ENCODE measurements around the gene TTLL10. TPM values are rescaled to one million over a fixed set of nuclear protein-coding genes. Genes with fewer than 3 reads are reported as not detected.

Gene TTLL10
- total RNA-seq, 2 experiments from 2014 or later, result not detected

GRCh38 chr1:1210726-1211540, 37.3 kb downstream of the TTLL10 start:
- POLR2A ChIA-PET, result no interaction called here

GRCh38 chr1:1211541-1212441, 38.1 kb downstream of the TTLL10 start:
- ChIA-PET POLR2A (no interaction called here), CTCF (no interaction called here)

More at GRCh38 chr1:1210726-1211540, 37.3 kb downstream of the TTLL10 start:
- CTCF ChIA-PET, result interaction anchor here (2.9 kb wide), 1 partner anchor 20 kb away, joined by 6 read pairs; no protein-coding TSS in a partner anchor

DNA sequence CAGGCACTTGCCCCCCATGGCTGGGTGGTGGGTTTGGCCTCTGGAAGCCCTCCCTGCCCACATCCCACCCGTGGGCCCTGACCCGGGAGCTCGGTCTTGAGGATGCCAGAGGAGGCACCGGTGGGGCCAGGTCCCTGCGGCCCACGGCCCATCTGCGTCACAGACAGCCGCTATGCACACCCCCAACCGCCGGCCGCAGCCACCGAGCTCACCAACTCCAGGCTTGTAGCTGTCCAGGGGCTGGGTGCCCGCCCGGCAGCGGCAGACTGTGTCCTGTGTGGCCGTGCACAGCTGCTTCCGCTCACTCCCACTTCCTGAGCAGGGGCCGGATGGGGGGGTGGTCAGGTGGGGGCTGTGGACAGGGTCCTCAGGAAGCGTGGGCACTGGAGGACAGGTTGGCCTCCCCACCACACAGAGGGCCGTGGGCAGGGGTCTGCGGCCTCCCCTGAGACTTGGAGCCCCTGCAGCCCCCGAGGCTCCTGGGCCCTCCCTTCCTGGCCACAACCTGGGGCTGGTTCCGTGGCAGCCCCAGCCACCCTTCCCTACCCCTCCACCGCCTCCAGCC, 39.2 kb downstream of the TTLL10 start:
- POLR2A ChIA-PET, result interaction anchor here (0.5 to 1.8 kb wide), 4 partner anchors 12 to 159 kb away, joined by 3 to 4 read pairs (median 4); no protein-coding TSS in a partner anchor

DNA sequence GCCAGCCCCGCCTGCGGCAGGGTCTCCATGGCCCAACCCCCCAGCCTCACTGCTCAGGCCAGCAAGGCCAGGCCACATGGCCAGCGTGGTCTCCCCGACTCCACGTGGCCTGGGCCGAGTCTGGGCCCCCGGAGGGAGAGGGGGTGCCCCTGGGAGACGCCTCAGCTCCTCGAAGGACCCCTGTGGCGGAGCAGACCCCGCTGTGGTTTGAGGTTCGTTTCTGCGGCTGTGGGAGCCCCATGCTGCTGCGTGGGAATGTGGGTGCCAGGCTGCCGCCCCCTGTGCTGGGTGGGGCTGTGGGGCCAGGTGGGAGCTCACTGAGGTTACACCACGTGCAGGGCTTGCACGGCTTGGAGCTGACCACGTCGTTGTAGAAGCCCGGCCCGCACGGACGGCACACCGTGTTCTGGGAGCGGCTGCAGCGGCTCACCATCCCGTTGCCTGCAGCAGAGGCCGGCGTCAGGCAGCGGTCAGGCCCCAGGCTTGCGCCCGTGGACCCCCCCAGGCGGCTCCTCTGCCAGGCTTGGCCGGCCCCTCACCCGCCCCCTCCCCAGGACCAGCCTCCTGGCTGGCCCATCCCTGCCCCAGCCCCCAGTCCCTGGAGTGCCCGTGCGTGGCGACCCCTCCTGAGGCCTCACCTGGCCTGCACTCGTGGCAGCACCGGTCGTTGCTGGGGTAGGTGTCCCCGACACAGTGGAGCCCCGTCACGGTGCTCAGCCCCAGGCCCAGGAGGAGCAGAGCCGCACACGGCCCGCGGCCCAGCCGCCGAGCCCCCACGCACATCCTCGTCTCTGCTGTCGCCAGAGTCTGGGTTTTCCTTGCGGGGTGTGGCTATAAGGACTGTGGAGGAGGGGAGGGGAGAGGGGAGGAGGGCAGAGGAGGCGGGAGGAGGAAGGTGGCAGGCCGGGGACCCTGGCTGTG, 39.9 kb downstream of the TTLL10 start, which contains the start of gene TNFRSF4:
Gene TNFRSF4, minus strand, starts transcription at position 809 of the 921 bp plus-strand sequence. Its CDS starts 26 bp downstream, at position 783.
- ChIA-PET CTCF (interaction anchor here (1.0 to 1.6 kb wide), 3 partner anchors 13 to 91 kb away, joined by 3 to 6 read pairs (median 3); no protein-coding TSS in a partner anchor), POLR2A (interaction anchor here (0.5 to 1.8 kb wide), 4 partner anchors 13 to 159 kb away, joined by 3 to 4 read pairs (median 4); no protein-coding TSS in a partner anchor)

More for the DNA sequence above, 39.2 kb downstream of the TTLL10 start:
- CTCF ChIA-PET, result interaction anchor here (1.0 to 1.6 kb wide), 3 partner anchors 14 to 91 kb away, joined by 3 to 6 read pairs (median 3); no protein-coding TSS in a partner anchor

- ChIA-PET CTCF (interaction anchor here (0.9 to 1.2 kb wide), 3 partner anchors 85 to 151 kb away, joined by 3 to 6 read pairs (median 3); no protein-coding TSS in a partner anchor), POLR2A (no interaction called here)
Measured at GRCh38 chr1:1215080-1215676, 41.5 kb downstream of the TTLL10 start.

DNA sequence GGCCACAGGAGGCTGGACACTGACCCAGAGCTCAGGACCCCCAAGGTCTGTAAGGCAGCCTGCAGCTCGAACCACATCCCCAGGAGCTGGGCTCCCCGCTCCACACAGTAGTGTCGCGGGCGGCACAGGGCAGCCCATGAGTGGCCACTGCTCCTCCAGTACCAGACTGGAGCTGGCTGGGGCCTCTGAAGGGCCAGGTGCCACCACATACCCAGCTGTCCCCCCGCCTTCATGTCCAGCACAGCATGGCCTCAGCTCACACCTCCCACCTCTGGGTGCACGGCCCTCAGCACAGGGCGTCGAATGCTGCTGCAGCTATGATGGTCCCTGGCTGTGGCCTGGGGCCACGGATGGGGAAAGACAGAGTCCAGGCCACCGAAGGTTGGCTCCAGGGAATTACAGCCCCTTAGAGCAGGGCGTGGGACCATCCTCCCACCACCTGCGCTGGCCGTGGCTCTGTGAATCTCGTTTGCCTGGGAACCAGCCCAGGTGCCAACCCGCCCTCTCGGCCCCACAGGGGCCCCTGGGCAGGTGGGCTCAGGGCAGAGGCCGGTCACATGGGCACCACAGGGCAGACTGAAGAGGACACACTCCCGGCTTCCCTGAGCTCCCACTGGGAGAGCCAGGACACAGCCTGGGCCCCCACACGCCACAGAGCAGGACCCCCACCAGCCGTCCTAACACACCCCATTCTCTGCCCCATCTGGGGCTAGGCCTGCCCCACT, 42.4 kb downstream of the TTLL10 start:
- CTCF ChIA-PET, result interaction anchor here (0.9 to 1.2 kb wide), 4 partner anchors 15 to 152 kb away, joined by 3 to 6 read pairs (median 3); partner anchors contain the start of genes B3GALT6 and SDF4
- POLR2A ChIA-PET, result interaction anchor here (0.6 kb wide), 1 partner anchor 44 kb away, joined by 3 read pairs; no protein-coding TSS in a partner anchor

GRCh38 chr1:1216770-1217620, 43.3 kb downstream of the TTLL10 start:
- POLR2A ChIA-PET, result interaction anchor here (0.7 kb wide), 1 partner anchor 14 kb away, joined by 3 read pairs; no protein-coding TSS in a partner anchor
- CTCF ChIA-PET, result interaction anchor here (0.9 kb wide), 1 partner anchor 14 kb away, joined by 3 read pairs; the partner anchor contains the start of genes B3GALT6 and SDF4

DNA sequence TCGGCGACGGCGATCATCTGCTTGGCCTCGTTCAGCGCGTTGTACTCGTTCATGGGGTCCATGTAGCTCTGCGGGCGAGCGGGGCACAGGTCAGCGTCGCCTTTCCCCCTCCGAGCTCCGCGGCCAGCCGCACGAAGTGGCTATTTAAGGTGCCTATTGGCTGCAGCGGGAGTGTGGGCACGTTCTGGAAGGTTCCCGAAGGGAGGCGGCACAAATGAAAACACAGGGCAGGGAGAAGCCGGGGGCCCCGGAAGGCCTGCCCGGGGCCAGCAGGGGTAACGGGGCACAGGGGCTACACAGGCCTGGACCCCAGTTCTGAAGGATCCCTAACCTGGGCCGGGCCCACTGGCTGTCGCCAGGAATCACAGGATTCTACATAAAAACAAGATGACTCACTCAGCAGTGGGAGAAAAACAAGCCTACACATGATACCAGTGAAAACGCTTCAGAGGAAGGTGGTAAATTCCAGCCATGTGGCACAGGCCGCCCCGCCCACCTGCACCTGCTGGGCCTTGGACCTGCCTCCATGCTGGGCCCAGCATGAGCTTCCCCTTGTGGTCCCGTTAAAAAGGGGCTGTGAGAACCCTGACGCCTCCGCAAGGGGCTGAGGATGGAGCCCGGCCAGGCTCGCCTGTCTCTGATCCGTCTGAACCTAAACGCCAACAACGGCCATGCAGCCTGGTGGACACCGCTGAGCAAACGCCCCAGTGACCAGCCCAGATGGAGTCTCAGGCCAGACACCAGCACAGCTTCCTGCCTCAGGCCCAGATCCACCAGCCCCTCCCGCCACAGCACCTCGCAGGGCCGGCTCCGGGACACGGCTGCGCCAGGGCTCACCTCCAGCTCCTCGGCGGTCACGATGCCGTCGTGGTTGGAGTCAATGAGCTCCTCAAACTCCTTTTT, 44.2 kb downstream of the TTLL10 start:
- CTCF ChIA-PET, result interaction anchor here (1.7 kb wide), 1 partner anchor 96 kb away, joined by 6 read pairs; no protein-coding TSS in a partner anchor

DNA sequence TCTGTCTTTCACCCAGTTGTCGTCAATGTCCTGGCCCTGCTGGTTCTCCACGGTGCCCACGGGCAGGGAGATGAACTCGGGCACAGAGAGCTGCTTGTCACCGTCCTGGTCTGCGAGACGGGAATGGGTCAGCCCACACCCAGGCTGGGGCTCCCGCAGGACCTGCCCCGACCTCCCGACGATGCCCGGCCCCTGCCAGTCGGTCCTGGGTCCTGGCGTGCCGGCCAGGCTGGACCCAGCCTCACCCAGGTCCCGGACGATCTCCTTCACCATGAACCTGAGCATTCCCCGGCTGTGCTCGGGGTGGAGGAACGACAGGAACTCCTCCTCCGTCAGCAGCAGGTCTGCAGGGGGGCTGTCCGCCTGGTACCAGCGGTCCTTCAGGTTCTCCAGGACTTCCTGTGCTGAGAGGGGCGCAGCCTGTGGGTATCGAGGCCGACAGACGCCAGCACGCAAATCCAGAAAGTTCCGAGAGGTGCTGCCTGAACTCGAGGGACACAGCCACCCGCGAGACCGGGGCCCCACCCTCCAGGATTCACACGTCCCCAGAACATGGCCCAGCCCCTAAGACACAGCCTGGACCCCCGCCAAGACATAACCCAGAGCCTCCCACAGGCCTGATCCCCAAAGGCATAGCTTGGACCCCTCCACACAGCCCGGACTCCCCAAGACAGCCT, 45.0 kb downstream of the TTLL10 start:
- POLR2A ChIA-PET, result interaction anchor here (0.8 kb wide), 1 partner anchor 10 kb away, joined by 3 read pairs; no protein-coding TSS in a partner anchor
- CTCF ChIA-PET, result interaction anchor here (1.7 kb wide), 1 partner anchor 97 kb away, joined by 6 read pairs; no protein-coding TSS in a partner anchor

More for the DNA sequence above, 44.2 kb downstream of the TTLL10 start:
- POLR2A ChIA-PET, result interaction anchor here (0.8 kb wide), 1 partner anchor 10 kb away, joined by 3 read pairs; no protein-coding TSS in a partner anchor

DNA sequence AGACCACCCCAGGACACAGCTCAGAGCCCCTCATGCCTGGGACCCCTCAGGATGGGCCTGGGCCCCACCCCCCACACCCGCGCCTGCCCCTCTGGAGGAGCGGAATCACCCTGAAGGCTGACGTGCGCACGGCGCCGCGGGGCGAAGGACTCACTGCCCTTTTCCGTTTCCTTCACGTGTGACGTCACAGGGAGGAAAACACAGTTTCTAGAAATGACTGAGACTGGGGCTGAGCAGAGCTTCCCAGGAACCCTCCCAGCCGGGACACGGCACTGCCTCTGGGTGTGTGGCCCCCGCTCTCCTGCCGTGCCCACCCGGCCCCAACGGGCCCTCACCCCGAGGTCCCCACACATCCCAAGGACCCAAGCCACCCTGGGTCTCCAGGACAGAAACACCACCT, 45.7 kb downstream of the TTLL10 start:
- CTCF ChIA-PET, result interaction anchor here (1.7 kb wide), 1 partner anchor 97 kb away, joined by 6 read pairs; no protein-coding TSS in a partner anchor
- POLR2A ChIA-PET, result no interaction called here

- ChIA-PET POLR2A (no interaction called here), CTCF (no interaction called here)
Measured at GRCh38 chr1:1220197-1220596, 46.5 kb downstream of the TTLL10 start.

DNA sequence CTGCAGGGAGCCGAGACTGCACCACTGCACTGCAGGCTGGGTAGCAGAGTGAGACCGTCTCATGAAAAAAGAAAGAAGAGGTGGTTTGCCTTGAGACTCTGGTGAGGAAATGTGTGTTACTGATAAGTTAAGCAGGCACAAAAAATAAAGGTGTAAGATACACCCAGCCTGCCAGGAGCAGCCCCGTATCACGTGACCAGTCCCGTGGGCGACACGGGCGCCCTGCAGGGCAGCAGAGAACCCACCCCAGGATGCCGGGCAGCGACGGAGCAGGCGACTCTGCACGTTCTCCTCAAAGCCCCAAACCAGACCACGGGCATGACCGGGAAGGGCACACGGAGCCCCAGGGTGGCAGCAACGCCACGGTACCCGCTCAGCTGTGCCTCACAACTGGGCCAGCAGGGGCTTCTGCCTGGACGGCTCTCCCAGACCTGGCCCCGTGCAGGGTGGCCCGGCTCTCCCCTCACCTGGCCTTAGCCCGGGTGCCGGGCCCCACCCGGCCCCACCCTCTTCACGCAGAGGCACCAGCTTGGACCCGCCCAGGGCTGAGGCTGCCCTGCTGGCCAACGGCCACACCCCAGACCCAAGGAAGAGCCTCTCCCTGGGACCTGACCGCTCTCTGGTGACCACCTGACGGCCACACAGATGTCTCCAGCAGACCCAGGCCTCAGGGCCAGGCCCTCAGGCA, 48.4 kb downstream of the TTLL10 start:
- ChIA-PET POLR2A (no interaction called here), CTCF (no interaction called here)

- ChIA-PET POLR2A (no interaction called here), CTCF (no interaction called here)
Measured at GRCh38 chr1:1222575-1223225, 49.0 kb downstream of the TTLL10 start.
